NCI-H2107 (cell line): ENCODE measurements around the gene VIPR2.

Experiments used
- DNase-seq: peaks from one replicate; lab custom pipeline; 2025; lab: John Stamatoyannopoulos, UW

VIPR2 gene

GRCh38 chr7:159027056-159027788, 117.4 kb downstream of the VIPR2 start:
- DNase-seq, result no peak

DNA sequence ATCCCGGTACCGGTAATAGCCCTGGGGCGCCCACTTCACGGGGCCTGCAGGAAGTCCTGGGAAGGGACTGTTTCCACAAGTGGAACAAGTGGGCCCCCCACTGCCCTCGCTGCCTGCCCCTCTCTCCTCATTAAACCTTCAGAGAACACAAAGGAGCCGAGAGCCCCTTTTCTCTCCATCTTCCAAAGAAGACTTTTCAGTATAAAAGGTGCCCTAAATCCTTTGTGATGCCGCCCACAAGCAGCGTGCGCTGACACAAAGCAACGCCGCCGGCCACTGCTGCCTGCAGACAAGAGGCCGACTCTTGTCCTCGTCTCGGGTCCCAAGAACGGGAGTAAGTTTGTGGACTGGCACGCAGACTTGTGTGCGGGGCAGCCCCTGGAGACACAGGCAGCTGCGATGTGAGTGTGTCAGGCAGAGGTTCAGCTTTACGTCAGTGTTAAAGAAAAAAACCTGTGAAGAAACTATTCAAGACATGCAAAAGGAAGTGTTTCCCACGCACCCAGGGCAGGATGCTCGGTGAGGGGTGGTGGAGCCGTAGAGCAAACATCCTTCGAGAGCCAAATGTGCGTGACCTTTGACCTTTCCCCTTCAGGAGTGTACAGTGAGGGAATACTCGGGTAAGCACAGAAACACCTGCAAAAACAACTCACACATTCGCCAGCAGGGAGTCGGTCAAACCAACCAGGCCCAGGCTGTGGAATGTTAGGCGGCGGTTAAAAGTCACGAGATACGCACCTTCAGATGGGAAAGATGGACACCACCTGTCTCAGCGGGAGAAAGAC, 118.2 kb downstream of the VIPR2 start:
- no peak for DNase-seq

GRCh38 chr7:159025161-159025779, 119.4 kb downstream of the VIPR2 start:
- DNase-seq, result no peak

GRCh38 chr7:159024280-159024951, 120.3 kb downstream of the VIPR2 start:
- no peak for DNase-seq

- no peak for DNase-seq
These were observed 120.9 kb downstream of the VIPR2 start for GRCh38 chr7:159023746-159024145.

DNA sequence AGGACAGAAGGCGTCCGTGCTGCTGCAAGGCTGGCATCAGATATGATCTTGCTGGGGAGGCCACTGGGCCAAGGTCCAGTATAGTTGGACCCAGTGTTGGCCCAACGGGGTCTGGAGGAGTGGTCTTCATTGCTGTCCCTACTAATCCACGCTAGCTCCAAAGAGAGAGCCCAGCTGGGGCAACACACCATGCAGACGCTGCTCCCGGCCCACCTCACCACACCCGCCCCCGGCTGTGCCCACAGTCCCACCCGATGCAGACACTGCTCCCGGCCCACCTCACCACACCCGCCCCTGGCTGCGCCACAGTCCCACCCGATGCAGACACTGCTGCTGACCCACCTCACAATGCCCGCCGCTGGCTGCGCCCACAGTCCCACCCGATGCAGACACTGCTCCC, 121.5 kb downstream of the VIPR2 start:
- DNase-seq, result no peak

DNA sequence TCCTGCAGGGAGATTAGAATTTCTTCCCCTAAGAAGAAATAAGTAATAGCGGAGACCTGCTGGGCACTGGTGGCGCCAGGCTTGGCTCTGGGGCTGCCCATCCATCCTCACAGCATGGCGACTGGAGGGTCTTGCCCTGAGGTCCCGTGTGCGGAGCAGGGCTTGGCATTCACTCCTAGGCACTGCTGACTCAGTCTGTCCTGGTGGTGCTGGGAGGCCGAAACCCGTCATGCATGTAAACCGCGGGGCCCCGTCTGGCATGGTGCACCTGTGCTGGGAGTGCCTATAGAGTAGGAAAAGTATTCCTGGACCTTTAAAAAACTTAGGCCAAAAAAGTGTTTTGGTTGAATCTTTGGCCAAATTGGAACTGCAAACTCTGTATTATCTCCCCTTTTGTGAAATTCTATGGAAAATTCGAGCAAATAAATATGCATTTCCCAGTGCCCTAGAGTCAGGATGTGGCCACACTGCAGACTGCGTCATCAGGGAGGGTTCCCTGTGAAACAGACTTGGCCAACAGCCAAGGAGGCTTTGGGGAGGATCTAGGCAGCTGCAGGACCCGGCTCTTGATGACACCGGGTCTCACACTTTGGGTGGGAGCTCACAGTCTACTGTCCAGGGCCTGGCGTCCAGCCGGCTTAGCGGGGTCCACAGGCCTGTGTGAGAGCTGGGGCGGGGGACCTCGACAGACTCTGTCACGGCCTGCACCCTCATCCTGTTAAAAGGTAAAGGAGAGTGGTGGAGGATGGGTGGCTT, 122.3 kb downstream of the VIPR2 start:
- no peak for DNase-seq

- DNase-seq, result no peak
These were observed 123.7 kb downstream of the VIPR2 start for GRCh38 chr7:159020987-159021386.

DNA sequence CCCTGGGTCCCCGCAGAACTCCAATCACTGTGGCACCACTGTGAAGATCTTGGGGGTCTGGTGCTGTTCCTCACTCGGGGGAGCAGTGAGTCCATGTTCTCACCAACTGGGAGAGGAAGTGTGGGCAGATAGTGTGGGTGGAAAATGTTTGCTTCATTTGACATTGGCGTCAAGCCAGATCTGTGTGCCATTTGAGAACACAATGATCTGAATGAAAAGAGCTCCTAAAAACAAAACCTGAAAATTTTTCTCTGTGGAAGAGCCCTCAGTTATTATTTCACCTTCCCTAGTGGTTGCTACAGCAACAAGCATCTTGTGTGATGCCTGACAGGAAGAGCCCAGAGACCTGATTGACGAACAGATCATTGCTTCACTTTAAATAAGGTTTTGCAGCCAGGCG, 125.6 kb downstream of the VIPR2 start:
- no peak for DNase-seq

DNA sequence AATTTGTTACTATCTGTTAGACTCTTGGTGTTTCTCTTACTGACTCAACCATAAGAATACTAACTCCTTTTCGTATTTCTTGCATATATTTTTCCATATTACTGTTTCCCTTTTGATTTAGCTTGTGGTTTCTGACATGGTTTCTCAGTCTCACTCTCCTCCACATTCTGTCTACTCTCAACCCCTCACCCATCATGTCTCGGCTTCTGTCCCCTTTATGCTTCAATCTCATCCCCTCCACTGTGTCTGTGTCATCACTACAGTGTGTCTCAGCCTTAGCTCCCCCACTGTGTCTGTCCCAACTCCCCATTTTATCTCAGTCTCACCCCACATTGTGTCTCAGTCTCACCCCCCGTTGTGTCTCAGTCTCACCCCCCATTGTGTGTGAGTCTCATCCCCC, 126.9 kb downstream of the VIPR2 start:
- DNase-seq, result no peak

GRCh38 chr7:159017210-159017609, 127.5 kb downstream of the VIPR2 start:
- no peak for DNase-seq

- DNase-seq, result no peak
These were observed 128.1 kb downstream of the VIPR2 start for GRCh38 chr7:159016591-159016990.

DNA sequence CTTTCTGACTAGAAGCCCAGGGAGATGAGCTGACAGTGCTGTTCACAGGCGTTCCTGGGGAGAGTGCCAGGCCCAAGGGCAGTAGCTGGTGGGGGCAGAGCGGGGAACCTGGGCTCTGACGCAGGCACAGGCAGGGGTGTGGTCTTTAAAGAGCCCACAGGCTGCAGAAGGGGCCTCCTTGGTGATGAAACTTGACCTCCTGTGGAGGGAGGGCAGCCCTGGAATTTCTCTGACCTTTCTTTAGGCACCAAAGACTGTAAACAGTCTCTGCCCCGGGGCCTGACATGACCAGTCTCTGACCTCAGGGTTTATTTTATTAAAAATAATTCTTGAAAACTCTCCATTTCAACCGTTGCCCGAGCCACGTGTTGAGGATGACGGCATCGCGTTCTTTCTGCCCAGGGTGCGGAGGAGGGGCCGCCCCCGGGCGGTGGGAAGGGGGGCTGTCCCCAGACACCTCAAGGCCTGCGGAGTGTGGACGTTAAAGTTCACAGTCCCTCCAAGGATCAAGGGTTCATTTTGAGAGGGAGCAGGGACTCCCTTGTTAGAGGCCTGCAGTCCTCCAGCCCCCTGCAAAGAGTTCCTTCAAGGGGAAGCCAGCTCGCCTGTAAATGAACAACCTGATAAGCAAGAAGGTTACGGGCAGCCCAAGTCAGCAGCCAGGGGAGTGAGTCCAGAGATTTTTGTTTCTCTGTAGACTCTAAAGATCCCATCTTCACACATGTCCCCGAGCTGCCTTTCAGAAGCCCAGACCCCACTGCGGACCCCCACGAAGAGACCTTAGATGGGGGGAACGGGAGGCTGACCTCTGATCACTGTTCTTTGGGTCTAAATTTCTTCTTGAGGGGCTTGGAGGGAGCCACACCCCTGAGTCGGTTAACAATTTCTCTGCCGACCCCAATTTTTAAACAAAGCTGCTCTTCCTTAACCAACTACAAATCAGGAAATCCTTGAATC, 128.9 kb downstream of the VIPR2 start:
- no peak for DNase-seq

DNA sequence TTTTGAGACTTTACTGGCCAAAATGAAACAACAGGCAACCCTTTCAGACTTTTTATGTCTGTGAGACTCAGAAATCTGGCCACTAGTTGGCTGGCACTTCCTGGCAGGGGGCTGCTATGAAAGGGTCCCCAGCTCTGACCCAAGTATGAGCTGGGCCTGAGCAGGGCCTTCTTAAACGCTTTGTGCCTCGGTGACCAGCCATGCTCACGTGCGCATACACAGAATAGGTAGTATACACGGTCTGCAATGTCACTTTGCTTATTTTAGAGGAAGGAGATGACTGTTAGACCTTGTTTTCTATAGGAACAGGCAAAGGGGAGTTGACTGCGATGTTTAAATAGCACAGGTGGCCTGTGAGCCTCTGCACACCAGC, 129.6 kb downstream of the VIPR2 start:
- DNase-seq, result no peak

GRCh38 chr7:159014297-159015062, 130.2 kb downstream of the VIPR2 start:
- DNase-seq, result no peak

DNA sequence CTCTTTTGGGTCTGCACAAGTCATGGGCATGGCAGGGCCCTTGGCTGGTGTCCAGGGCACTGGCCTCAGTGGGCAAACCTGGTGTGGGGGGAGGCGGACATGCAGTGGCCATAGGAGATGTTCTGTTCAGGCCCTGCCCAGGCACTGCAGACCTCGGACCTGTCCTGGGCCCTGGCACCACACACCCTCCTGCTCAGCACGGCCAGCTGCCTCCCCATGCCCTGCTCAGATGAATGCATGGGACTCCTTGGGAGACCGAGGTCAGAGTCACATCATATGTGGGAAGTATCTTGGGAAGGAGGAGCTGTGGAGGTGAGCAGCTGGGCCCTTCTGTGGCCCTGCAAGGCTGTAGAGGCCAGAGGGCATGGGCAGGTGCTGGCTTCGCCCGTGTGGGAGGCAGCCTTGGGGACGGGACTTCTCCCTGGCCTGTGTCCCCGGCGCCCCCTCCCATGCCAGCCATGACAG, 130.8 kb downstream of the VIPR2 start:
- DNase-seq, result no peak

- DNase-seq, result no peak
These were observed 131.4 kb downstream of the VIPR2 start for GRCh38 chr7:159013181-159013690.

DNA sequence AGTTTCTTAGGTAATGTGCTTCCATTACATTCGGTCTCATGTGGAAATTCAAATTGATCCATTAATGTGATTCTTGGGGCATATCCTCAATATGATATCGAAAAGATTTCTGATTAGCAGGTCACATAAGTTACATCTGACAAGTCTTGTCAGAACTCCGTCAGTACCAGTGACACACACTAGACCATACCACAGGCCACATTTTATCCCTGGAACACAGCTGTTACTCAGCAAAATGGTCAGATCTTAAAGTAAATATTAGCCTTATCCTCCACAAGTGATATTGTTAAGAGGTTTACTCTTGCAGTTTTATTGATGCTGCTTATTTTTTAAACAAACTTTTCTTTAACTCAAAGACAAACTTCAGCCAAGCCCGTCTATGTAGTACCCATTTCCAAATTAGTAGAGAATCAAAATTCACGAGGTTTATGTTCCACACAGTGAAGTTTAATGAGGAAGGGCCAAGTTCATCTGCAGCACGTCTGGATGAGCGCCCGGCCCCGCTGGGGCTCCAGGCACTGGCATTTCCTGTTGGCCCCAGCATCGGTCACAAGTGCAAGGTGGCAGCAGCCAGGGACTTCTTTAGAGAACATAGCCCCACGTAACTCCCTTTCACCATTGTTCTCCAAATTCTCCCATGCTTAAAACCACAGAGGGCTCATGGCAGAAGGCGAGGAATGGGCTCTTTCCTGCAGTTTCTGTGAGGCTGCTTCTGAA, 132.2 kb downstream of the VIPR2 start:
- DNase-seq, result no peak

DNA sequence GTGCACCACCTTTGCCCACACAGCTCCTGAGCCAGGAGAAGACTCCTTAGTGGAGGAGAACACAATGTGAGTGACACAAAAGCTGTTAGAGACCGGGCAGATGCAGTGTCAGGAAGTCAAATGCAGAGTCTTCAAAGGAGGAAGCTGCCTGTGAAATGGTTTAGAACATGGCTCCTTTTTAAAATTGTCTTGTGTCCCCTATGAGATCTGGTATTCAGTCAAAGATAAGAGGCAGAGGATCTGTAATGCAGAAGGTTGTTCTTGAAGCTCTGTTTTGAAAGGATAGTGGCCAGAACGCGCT, 133.0 kb downstream of the VIPR2 start:
- DNase-seq, result no peak
